Neural progenitor cell (in vitro differentiated cells): ENCODE data around the gene STX16. TPM values are rescaled to one million over a fixed set of nuclear protein-coding genes. Genes with fewer than 3 reads are reported as not detected.

ENCODE experiments used
- DNase-seq: peaks from one replicate; pipeline ENCODE4 v3.0.0-alpha.2; 2016; ENCODE audit warnings: low spot score
- H2AFZ ChIP-seq: fragments of 200-600 bp; sonication (generic); replicated peaks from 2 replicates; pipeline ENCODE4 v1.6.1; 2016; ENCODE audit warnings: antibody characterized with exemption
- H3F3A ChIP-seq: fragments of 200-600 bp; sonication (generic); 2 replicates; pipeline ENCODE4 v1.6.1; 2016; ENCODE audit warnings: antibody characterized with exemption, low read depth
- H3K27ac ChIP-seq: fragments of 200-600 bp; sonication (generic); 2 replicates; pipeline ENCODE4 v1.5.1; 2016; ENCODE audit warnings: mild to moderate bottlenecking
- H3K27me3 ChIP-seq: fragments of 200-600 bp; sonication (generic); 2 replicates; pipeline ENCODE4 v1.6.1; 2016; ENCODE audit warnings: mild to moderate bottlenecking, moderate library complexity
- H3K36me3 ChIP-seq: fragments of 200-600 bp; sonication (generic); 2 replicates; pipeline ENCODE4 v1.5.1; 2016
- H3K4me1 ChIP-seq: fragments of 200-600 bp; sonication (generic); 2 replicates; pipeline ENCODE4 v1.6.1; 2016; ENCODE audit warnings: mixed run types
- H3K4me2 ChIP-seq: fragments of 200-600 bp; sonication (generic); 2 replicates; pipeline ENCODE4 v1.6.1; 2016
- H3K4me3 ChIP-seq: fragments of 200-600 bp; sonication (generic); 2 replicates; pipeline ENCODE4 v1.5.1; 2016
- H3K79me2 ChIP-seq: fragments of 200-600 bp; sonication (generic); 2 replicates; pipeline ENCODE4 v1.6.1; 2016; ENCODE audit warnings: low read depth
- H3K9ac ChIP-seq: fragments of 200-600 bp; sonication (generic); 2 replicates; pipeline ENCODE4 v1.6.1; 2016
- H3K9me3 ChIP-seq: fragments of 200-600 bp; sonication (generic); 2 replicates; pipeline ENCODE4 v1.5.1; 2016; ENCODE audit warnings: low read depth
- H4K20me1 ChIP-seq: fragments of 200-600 bp; sonication (generic); 2 replicates; pipeline ENCODE4 v1.6.1; 2016; ENCODE audit warnings: low read depth
- H3K27ac Mint-ChIP-seq: 3 replicates; pipeline ENCODE4 v1.8.0; 2021; ENCODE audit warnings: mixed read lengths
- H3K27me3 Mint-ChIP-seq: 2 replicates; pipeline ENCODE4 v1.8.0; 2022; ENCODE audit warnings: low read depth, mild to moderate bottlenecking, inconsistent platforms, moderate library complexity, mixed read lengths; ENCODE audit not compliant: insufficient read depth
- H3K36me3 Mint-ChIP-seq: 3 replicates; pipeline ENCODE4 v1.8.0; 2021; ENCODE audit warnings: mixed read lengths
- H3K4me1 Mint-ChIP-seq: 3 replicates; pipeline ENCODE4 v1.8.0; 2021; ENCODE audit warnings: mixed read lengths
- H3K4me3 Mint-ChIP-seq: 3 replicates; pipeline ENCODE4 v1.8.0; 2021; ENCODE audit warnings: mild to moderate bottlenecking, moderate library complexity, mixed read lengths
- H3K9me3 Mint-ChIP-seq: 3 replicates; pipeline ENCODE4 v1.8.0; 2020; ENCODE audit warnings: mixed read lengths
- EZH2 ChIP-seq: fragments of 200-600 bp; sonication (generic); IDR thresholded peaks from 2 replicates; pipeline ENCODE4 v1.6.1; 2017; ENCODE audit warnings: antibody characterized with exemption, mild to moderate bottlenecking, moderate library complexity
- EZH2phosphoT487 ChIP-seq: fragments of 200-600 bp; sonication (generic); IDR thresholded peaks from 2 replicates; pipeline ENCODE4 v1.6.1; 2017; ENCODE audit warnings: antibody characterized with exemption
- total RNA-seq: library from RNA; depleted of rRNA; stranded (reverse); fragments of >200 nt; gene quantifications from 2 replicates; pipeline ENCODE4 v1.2.3, GENCODE V29; 2015; ENCODE audit warnings: low replicate concordance
- TF ChIP-seq, protein P1 (sequence below): fragments of 200-600 bp; sonication (generic); IDR thresholded peaks from 2 replicates; pipeline ENCODE4 v1.5.1; 2017; ENCODE audit warnings: antibody characterized with exemption, mild to moderate bottlenecking

STX16 gene
- total RNA-seq, 1 donor from 2014 or later: 46.6 TPM

DNA sequence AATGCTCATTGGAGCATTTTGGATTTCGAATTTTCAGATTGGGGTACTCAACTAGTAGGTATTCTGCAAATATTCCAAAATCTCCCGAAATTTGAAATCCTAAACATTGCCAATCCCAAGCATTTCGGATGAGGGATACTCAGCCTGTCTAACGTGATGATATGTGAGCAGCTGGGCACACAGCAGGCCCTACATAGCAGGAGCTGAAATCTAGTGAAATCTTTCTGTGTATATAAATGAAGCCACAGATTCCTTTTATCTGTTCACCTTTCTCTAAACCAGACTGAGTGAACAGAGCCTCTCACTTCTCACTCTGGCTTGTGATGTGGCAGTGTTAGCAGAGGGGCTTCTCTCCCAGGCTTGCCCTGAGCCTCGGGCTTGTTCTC lies 17.8 kb downstream of the STX16 start:
- H3K27ac ChIP-seq: peak overlapping the region; percentile 89
- H3K9me3 Mint-ChIP-seq: no peaks in the 10 kb centered on the region
- no peak overlapping the region for H3K4me3 Mint-ChIP-seq

DNA sequence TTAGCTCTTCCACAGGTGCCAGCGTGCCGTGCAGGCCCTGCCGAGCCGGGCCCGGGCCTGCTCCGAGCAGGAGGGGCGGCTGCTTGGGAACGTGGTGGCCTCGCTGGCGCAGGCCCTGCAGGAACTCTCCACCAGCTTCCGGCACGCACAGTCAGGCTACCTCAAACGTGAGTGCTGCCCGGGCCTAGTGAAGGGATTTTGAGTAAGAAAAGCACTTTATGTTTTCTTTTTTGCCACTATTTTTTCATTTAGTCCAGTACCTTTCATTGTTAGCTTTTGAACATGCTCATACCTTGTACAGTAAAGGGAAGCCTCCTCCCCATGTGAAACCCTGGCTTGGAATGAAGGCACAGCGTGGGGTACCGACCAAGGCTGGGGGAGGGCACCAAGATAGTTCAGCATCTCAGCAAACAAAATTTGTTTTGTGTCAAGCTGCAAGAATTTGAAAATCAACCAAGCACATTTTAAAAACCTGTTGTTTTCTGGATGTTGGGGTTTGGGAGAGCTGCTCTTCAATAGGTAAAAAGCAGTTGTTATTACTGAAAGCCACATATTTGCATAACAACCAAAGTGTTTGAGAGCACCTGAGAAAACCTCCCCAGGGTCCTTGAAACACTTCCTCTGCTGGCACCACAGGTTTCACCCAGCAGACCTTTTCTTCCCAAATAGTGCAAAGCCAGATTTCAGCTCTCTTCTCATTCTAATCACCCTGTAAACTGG lies 18.4 kb downstream of the STX16 start:
- Histone ChIP-seq H3K4me2 (peak overlapping the region; percentile 67), H3K27ac (peak overlapping the region; percentile 89), H3K4me1 (peaks cover 24% of the 10 kb centered on the region), H2AFZ (no peak overlapping the region), H3F3A (peaks cover 45% of the 10 kb centered on the region), H3K36me3 (peaks cover 7% of the 10 kb centered on the region), H3K27me3 (no peaks in the 10 kb centered on the region), H3K9ac (no peak overlapping the region), H3K79me2 (peaks cover 49% of the 10 kb centered on the region), H4K20me1 (peaks cover 58% of the 10 kb centered on the region), H3K9me3 (no peaks in the 10 kb centered on the region), H3K4me3 (no peak overlapping the region)
- no peak for TF ChIP-seq EZH2phosphoT487
- TF ChIP-seq, protein P1, sequence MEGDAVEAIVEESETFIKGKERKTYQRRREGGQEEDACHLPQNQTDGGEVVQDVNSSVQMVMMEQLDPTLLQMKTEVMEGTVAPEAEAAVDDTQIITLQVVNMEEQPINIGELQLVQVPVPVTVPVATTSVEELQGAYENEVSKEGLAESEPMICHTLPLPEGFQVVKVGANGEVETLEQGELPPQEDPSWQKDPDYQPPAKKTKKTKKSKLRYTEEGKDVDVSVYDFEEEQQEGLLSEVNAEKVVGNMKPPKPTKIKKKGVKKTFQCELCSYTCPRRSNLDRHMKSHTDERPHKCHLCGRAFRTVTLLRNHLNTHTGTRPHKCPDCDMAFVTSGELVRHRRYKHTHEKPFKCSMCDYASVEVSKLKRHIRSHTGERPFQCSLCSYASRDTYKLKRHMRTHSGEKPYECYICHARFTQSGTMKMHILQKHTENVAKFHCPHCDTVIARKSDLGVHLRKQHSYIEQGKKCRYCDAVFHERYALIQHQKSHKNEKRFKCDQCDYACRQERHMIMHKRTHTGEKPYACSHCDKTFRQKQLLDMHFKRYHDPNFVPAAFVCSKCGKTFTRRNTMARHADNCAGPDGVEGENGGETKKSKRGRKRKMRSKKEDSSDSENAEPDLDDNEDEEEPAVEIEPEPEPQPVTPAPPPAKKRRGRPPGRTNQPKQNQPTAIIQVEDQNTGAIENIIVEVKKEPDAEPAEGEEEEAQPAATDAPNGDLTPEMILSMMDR: no peak
- no peak for TF ChIP-seq EZH2
- H3K27ac Mint-ChIP-seq: no peak overlapping the region
- no peak overlapping the region for H3K4me3 Mint-ChIP-seq
- DNase-seq: peak; percentile 67
- peaks cover 13% of the 10 kb centered on the region for H3K36me3 Mint-ChIP-seq
- H3K9me3 Mint-ChIP-seq: no peaks in the 10 kb centered on the region
- peaks cover 5% of the 10 kb centered on the region for H3K4me1 Mint-ChIP-seq
- H3K27me3 Mint-ChIP-seq: peaks cover 3% of the 10 kb centered on the region

More for the DNA sequence above, 17.8 kb downstream of the STX16 start:
- Histone ChIP-seq H3K4me2 (peak overlapping the region; percentile 67), H3K9me3 (no peaks in the 10 kb centered on the region), H3K79me2 (peaks cover 55% of the 10 kb centered on the region), H3K27me3 (no peaks in the 10 kb centered on the region), H3K36me3 (peaks cover 2% of the 10 kb centered on the region), H3K9ac (no peak overlapping the region), H2AFZ (no peak overlapping the region), H3F3A (peaks cover 45% of the 10 kb centered on the region), H4K20me1 (peaks cover 64% of the 10 kb centered on the region), H3K4me3 (no peak overlapping the region), H3K4me1 (peaks cover 24% of the 10 kb centered on the region)
- Mint-ChIP-seq H3K27me3 (peaks cover 3% of the 10 kb centered on the region), H3K36me3 (peaks cover 13% of the 10 kb centered on the region), H3K4me1 (peaks cover 5% of the 10 kb centered on the region), H3K27ac (no peak overlapping the region)
- no peak for DNase-seq
- TF ChIP-seq, protein P1: no peak
- TF ChIP-seq EZH2phosphoT487 (no peak), EZH2 (no peak)

DNA sequence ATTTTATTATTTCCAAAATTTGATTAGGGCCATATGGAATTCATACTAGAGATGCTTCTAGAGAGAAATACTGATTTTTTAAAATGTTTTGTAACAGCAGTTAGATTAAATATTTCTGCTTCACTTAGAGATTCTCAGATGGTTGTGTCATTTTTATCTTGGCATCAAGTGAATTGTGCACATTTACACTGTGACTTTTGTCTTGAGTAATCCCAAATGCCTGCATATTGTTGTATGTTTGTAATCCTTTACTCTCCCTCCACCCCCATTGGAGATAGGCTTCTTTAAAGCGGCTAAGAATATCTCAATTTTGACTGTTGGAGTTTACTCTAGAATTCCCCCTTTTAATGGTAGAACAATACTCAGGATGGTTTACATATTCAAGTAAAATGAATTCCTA lies 19.0 kb downstream of the STX16 start:
- Histone ChIP-seq H3K27ac (peak overlapping the region; percentile 89), H3K4me2 (peak overlapping the region; percentile 67), H3K9ac (no peak overlapping the region), H3K4me1 (peaks cover 24% of the 10 kb centered on the region), H3K9me3 (no peaks in the 10 kb centered on the region), H4K20me1 (peaks cover 52% of the 10 kb centered on the region), H3K27me3 (no peaks in the 10 kb centered on the region), H3K4me3 (no peak overlapping the region), H3K36me3 (peaks cover 7% of the 10 kb centered on the region), H3K79me2 (peaks cover 42% of the 10 kb centered on the region), H3F3A (peaks cover 45% of the 10 kb centered on the region), H2AFZ (no peak overlapping the region)
- peaks cover 5% of the 10 kb centered on the region for H3K4me1 Mint-ChIP-seq
- TF ChIP-seq, protein P1: no peak
- no peak for TF ChIP-seq EZH2
- no peak for TF ChIP-seq EZH2phosphoT487
- H3K9me3 Mint-ChIP-seq: no peaks in the 10 kb centered on the region
- H3K27me3 Mint-ChIP-seq: peaks cover 3% of the 10 kb centered on the region
- H3K36me3 Mint-ChIP-seq: peaks cover 13% of the 10 kb centered on the region
- DNase-seq: no peak
- H3K27ac Mint-ChIP-seq: no peak overlapping the region
- no peak overlapping the region for H3K4me3 Mint-ChIP-seq
